Measurements from ENCODE around the gene KHDRBS2.

KHDRBS2 gene

DNA sequence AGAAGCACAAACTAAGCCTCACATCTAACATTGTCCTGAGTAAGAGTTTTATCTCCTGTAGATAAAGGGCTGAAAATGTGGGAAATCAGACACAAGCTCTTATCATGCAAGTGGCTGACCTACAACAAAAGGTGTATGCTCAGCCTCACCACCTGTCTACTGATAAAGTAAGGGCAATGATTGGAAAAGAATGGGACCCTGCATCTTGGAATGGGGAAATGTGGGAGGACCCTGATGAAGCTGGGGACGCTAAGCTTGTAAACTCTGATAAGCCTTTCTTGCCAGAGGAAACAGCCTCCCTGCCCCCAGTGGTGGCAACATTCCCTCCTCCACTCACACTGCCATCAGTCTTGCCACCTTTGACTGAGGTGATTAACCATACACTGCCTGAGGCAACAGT, 166.6 kb downstream of the KHDRBS2 start:
- Histone ChIP-seq H3K9me3 (ENCODE audit: insufficient read depth, low read depth, low read length) (no peaks in the 10 kb centered on the region; the same call in 1 of the 2 replicates), H2AFZ (ENCODE audit: low read length) (no peak overlapping the region), H3F3A (ENCODE audit: low read depth) (no peaks in the 10 kb centered on the region), H3K79me2 (ENCODE audit: insufficient read depth, low read length) (no peaks in the 10 kb centered on the region), H3K9ac (ENCODE audit: low read depth, low read length, poor library complexity, severe bottlenecking) (no peak overlapping the region), H3K36me3 (ENCODE audit: insufficient read depth, low read length) (no peaks in the 10 kb centered on the region), H3K4me2 (ENCODE audit: low read depth, low read length, poor library complexity, severe bottlenecking) (no peak overlapping the region), H4K20me1 (ENCODE audit: insufficient read depth, low read length, poor library complexity, severe bottlenecking) (no peaks in the 10 kb centered on the region), H3K4me1 (ENCODE audit: insufficient read depth, low read length, poor library complexity, severe bottlenecking) (no peaks in the 10 kb centered on the region), H3K4me3 (ENCODE audit: low read length, poor library complexity, severe bottlenecking) (no peak overlapping the region), H3K27me3 (ENCODE audit: insufficient read depth, low read length, poor library complexity, severe bottlenecking) (no peaks in the 10 kb centered on the region), H3K9me2 (replicated peaks; ENCODE audit: low read depth, low read length) (no peaks in the 10 kb centered on the region)
- TF ChIP-seq EZH2phosphoT487 (IDR thresholded peaks at IDR 0.05; ENCODE audit: borderline replicate concordance) (no peak), CTCF (conservative IDR thresholded peaks at IDR 0.05; ENCODE audit: low read length) (no peak)

- H3K79me2 ChIP-seq (ENCODE audit: insufficient read depth, low read length) = no peaks in the 10 kb centered on the region
Measured at GRCh38 chr6:62103186-62103859, 182.7 kb downstream of the KHDRBS2 start.

GRCh38 chr6:62102387-62102786, 183.6 kb downstream of the KHDRBS2 start:
- TF ChIP-seq CTCF (conservative IDR thresholded peaks at IDR 0.05; ENCODE audit: low read length) = no peak
- no peak for TF ChIP-seq EZH2phosphoT487 (IDR thresholded peaks at IDR 0.05; ENCODE audit: borderline replicate concordance)
- Histone ChIP-seq H2AFZ (ENCODE audit: low read length) (no peak overlapping the region), H3K79me2 (ENCODE audit: insufficient read depth, low read length) (no peaks in the 10 kb centered on the region), H3F3A (ENCODE audit: low read depth) (no peaks in the 10 kb centered on the region), H3K9ac (ENCODE audit: low read depth, low read length, poor library complexity, severe bottlenecking) (no peak overlapping the region), H3K4me3 (ENCODE audit: low read length, poor library complexity, severe bottlenecking) (no peak overlapping the region), H3K27me3 (ENCODE audit: insufficient read depth, low read length, poor library complexity, severe bottlenecking) (no peaks in the 10 kb centered on the region), H3K4me2 (ENCODE audit: low read depth, low read length, poor library complexity, severe bottlenecking) (no peak overlapping the region), H3K9me2 (replicated peaks; ENCODE audit: low read depth, low read length) (no peaks in the 10 kb centered on the region), H3K9me3 (ENCODE audit: insufficient read depth, low read depth, low read length) (peaks cover 9% of the 10 kb centered on the region; the same call in 1 of the 2 replicates), H3K4me1 (ENCODE audit: insufficient read depth, low read length, poor library complexity, severe bottlenecking) (no peaks in the 10 kb centered on the region), H3K36me3 (ENCODE audit: insufficient read depth, low read length) (no peaks in the 10 kb centered on the region), H4K20me1 (ENCODE audit: insufficient read depth, low read length, poor library complexity, severe bottlenecking) (no peaks in the 10 kb centered on the region)

More at GRCh38 chr6:62103186-62103859, 182.7 kb downstream of the KHDRBS2 start:
- no peak overlapping the region for H3K4me3 ChIP-seq (ENCODE audit: low read length, poor library complexity, severe bottlenecking)
- no peak for TF ChIP-seq CTCF (conservative IDR thresholded peaks at IDR 0.05; ENCODE audit: low read length)
- TF ChIP-seq EZH2phosphoT487 (IDR thresholded peaks at IDR 0.05; ENCODE audit: borderline replicate concordance) = no peak
- peaks cover 9% of the 10 kb centered on the region; the same call in 1 of the 2 replicates for H3K9me3 ChIP-seq (ENCODE audit: insufficient read depth, low read depth, low read length)
- H3K4me2 ChIP-seq (ENCODE audit: low read depth, low read length, poor library complexity, severe bottlenecking) = no peak overlapping the region
- no peaks in the 10 kb centered on the region for H3K27me3 ChIP-seq (ENCODE audit: insufficient read depth, low read length, poor library complexity, severe bottlenecking)
- H3K9me2 ChIP-seq (replicated peaks; ENCODE audit: low read depth, low read length) = no peaks in the 10 kb centered on the region
- no peak overlapping the region for H2AFZ ChIP-seq (ENCODE audit: low read length)
- H3K36me3 ChIP-seq (ENCODE audit: insufficient read depth, low read length) = no peaks in the 10 kb centered on the region
- H3F3A ChIP-seq (ENCODE audit: low read depth) = no peaks in the 10 kb centered on the region
- no peaks in the 10 kb centered on the region for H4K20me1 ChIP-seq (ENCODE audit: insufficient read depth, low read length, poor library complexity, severe bottlenecking)
- H3K4me1 ChIP-seq (ENCODE audit: insufficient read depth, low read length, poor library complexity, severe bottlenecking) = no peaks in the 10 kb centered on the region
- H3K9ac ChIP-seq (ENCODE audit: low read depth, low read length, poor library complexity, severe bottlenecking) = no peak overlapping the region
